Measurements from ENCODE around the gene MBD3L2. TPM values are rescaled to one million over a fixed set of nuclear protein-coding genes. Genes with fewer than 3 reads are reported as not detected.

The MBD3L2 gene
- total and polyA plus RNA-seq, 9 of the 15 experiments (the other 6 are each of a cell fraction or from before 2014, with no cell fraction given) = not detected

- TF ChIP-seq, protein P1, sequence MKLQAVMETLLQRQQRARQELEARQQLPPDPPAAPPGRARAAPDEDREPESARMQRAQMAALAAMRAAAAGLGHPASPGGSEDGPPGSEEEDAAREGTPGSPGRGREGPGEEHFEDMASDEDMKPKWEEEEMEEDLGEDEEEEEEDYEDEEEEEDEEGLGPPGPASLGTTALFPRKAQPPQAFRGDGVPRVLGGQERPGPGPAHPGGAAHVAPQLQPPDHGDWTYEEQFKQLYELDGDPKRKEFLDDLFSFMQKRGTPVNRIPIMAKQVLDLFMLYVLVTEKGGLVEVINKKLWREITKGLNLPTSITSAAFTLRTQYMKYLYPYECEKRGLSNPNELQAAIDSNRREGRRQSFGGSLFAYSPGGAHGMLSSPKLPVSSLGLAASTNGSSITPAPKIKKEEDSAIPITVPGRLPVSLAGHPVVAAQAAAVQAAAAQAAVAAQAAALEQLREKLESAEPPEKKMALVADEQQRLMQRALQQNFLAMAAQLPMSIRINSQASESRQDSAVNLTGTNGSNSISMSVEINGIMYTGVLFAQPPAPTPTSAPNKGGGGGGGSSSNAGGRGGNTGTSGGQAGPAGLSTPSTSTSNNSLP (IDR thresholded peaks at IDR 0.05; ENCODE audit: borderline replicate concordance, low read depth, low read length) = no peak
- TF ChIP-seq, protein P2, sequence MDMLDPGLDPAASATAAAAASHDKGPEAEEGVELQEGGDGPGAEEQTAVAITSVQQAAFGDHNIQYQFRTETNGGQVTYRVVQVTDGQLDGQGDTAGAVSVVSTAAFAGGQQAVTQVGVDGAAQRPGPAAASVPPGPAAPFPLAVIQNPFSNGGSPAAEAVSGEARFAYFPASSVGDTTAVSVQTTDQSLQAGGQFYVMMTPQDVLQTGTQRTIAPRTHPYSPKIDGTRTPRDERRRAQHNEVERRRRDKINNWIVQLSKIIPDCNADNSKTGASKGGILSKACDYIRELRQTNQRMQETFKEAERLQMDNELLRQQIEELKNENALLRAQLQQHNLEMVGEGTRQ (CRISPR knock-in tag; IDR thresholded peaks at IDR 0.05) = peak; percentile 91
- TF ChIP-seq TARDBP (IDR thresholded peaks at IDR 0.05) (no peak), NR2C2 (CRISPR knock-in tag; IDR thresholded peaks at IDR 0.05) (no peak), NR2C2 (tag; IDR thresholded peaks at IDR 0.05) (peak; percentile 71), RFX1 (IDR thresholded peaks at IDR 0.05) (peak; percentile 61), JUND (IDR thresholded peaks at IDR 0.05; ENCODE audit: borderline replicate concordance, low read depth, low read length) (no peak), JUND (tag; IDR thresholded peaks at IDR 0.05; ENCODE audit: borderline replicate concordance, low read depth, low read length) (0 out of 3 replicates have a peak, but pooled peaks have one; percentile 33), ZC3H8 (IDR thresholded peaks at IDR 0.05) (no peak), ZNF41 (CRISPR knock-in tag; conservative IDR thresholded peaks at IDR 0.05) (no peak), MEIS2 (IDR thresholded peaks at IDR 0.05; ENCODE audit: partially characterized antibody) (no peak), SP2 (IDR thresholded peaks at IDR 0.05; ENCODE audit: extremely low read depth, low read depth, low read length, poor library complexity, severe bottlenecking) (no peak), NFYB (IDR thresholded peaks at IDR 0.05; ENCODE audit: extremely low read depth, insufficient read length) (peak; percentile 4), CREB3L1 (IDR thresholded peaks at IDR 0.05; ENCODE audit: borderline replicate concordance, low read depth) (peak; percentile 22; the same call in 1 of the 2 replicates), ZNF347 (CRISPR knock-in tag; IDR thresholded peaks at IDR 0.05; ENCODE audit: low read depth) (no peak), MLX (CRISPR knock-in tag; conservative IDR thresholded peaks at IDR 0.05) (no peak)
- TF ChIP-seq, protein P3, sequence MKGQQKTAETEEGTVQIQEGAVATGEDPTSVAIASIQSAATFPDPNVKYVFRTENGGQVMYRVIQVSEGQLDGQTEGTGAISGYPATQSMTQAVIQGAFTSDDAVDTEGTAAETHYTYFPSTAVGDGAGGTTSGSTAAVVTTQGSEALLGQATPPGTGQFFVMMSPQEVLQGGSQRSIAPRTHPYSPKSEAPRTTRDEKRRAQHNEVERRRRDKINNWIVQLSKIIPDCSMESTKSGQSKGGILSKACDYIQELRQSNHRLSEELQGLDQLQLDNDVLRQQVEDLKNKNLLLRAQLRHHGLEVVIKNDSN (CRISPR knock-in tag; IDR thresholded peaks at IDR 0.05) = peak; percentile 91
- TF ChIP-seq, protein P4, sequence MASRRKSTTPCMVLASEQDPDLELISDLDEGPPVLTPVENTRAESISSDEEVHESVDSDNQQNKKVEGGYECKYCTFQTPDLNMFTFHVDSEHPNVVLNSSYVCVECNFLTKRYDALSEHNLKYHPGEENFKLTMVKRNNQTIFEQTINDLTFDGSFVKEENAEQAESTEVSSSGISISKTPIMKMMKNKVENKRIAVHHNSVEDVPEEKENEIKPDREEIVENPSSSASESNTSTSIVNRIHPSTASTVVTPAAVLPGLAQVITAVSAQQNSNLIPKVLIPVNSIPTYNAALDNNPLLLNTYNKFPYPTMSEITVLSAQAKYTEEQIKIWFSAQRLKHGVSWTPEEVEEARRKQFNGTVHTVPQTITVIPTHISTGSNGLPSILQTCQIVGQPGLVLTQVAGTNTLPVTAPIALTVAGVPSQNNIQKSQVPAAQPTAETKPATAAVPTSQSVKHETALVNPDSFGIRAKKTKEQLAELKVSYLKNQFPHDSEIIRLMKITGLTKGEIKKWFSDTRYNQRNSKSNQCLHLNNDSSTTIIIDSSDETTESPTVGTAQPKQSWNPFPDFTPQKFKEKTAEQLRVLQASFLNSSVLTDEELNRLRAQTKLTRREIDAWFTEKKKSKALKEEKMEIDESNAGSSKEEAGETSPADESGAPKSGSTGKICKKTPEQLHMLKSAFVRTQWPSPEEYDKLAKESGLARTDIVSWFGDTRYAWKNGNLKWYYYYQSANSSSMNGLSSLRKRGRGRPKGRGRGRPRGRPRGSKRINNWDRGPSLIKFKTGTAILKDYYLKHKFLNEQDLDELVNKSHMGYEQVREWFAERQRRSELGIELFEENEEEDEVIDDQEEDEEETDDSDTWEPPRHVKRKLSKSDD (conservative IDR thresholded peaks at IDR 0.05; ENCODE audit: low read length) = no peak
Measured at GRCh38 chr19:7006135-7006704, 42.9 kb upstream of the MBD3L2 start (continued).
